ENCODE measurements around the gene DNAJC8. TPM values are rescaled to one million over a fixed set of nuclear protein-coding genes. Genes with fewer than 3 reads are reported as not detected.

DNAJC8 gene
- total RNA-seq, 1 experiment from 2014 or later: 57.6 TPM

- Mint-ChIP-seq H3K27me3 (ENCODE audit: unreplicated experiment) (no peaks in the 10 kb centered on the region), H3K4me1 (ENCODE audit: low read depth, unreplicated experiment) (no peaks in the 10 kb centered on the region), H3K36me3 (ENCODE audit: insufficient read depth, unreplicated experiment) (no peaks in the 10 kb centered on the region), H3K9me3 (ENCODE audit: low read depth, unreplicated experiment) (no peaks in the 10 kb centered on the region), H3K27ac (ENCODE audit: unreplicated experiment) (no peak overlapping the region), H3K4me3 (ENCODE audit: low read depth, unreplicated experiment) (no peak overlapping the region)
- BruUV-seq (replicated peaks): no TSS peak
- intact Hi-C loops (cut with micrococcal nuclease; ENCODE audit: unreplicated experiment): no loop called here
- CTCF ChIA-PET: interaction anchor here (0.6 to 1.4 kb wide), 2 partner anchors 57 to 1126 kb away, joined by 3 to 5 read pairs; no protein-coding TSS in a partner anchor
- TF ChIP-seq, protein P1, sequence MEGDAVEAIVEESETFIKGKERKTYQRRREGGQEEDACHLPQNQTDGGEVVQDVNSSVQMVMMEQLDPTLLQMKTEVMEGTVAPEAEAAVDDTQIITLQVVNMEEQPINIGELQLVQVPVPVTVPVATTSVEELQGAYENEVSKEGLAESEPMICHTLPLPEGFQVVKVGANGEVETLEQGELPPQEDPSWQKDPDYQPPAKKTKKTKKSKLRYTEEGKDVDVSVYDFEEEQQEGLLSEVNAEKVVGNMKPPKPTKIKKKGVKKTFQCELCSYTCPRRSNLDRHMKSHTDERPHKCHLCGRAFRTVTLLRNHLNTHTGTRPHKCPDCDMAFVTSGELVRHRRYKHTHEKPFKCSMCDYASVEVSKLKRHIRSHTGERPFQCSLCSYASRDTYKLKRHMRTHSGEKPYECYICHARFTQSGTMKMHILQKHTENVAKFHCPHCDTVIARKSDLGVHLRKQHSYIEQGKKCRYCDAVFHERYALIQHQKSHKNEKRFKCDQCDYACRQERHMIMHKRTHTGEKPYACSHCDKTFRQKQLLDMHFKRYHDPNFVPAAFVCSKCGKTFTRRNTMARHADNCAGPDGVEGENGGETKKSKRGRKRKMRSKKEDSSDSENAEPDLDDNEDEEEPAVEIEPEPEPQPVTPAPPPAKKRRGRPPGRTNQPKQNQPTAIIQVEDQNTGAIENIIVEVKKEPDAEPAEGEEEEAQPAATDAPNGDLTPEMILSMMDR (IDR thresholded peaks at IDR 0.05; ENCODE audit: unreplicated experiment): no peak
- no peak for DNase-seq
Measured at GRCh38 chr1:28161751-28162150, 71.1 kb downstream of the DNAJC8 start.

DNA sequence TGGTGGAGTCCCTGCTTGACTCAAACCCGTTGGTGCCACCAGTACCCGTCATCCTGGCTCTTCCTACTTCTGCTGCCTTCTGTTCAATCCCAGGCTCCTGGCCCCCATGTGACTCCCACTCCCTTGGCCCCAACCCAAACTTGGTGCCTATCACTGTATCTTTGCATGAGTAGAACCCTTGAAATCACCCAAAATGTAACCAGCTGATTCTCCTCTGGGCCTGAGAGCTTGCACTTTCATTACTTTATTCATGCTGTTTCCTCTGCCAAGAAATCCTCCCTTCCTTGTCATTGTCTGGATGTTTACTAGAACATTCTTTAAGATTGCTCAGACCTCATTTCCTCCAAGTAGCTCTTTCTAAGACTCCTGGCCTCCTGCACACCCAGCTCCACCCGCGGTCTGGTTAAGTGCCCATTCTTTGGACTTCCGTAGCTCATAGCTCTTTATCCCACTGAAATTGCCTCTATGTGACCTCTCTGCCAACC, 72.0 kb downstream of the DNAJC8 start:
- H3K4me3 Mint-ChIP-seq (ENCODE audit: low read depth, unreplicated experiment): no peak overlapping the region
- H3K27ac Mint-ChIP-seq (ENCODE audit: unreplicated experiment): no peak overlapping the region
- H3K36me3 Mint-ChIP-seq (ENCODE audit: insufficient read depth, unreplicated experiment): no peaks in the 10 kb centered on the region
- no peaks in the 10 kb centered on the region for H3K4me1 Mint-ChIP-seq (ENCODE audit: low read depth, unreplicated experiment)
- TF ChIP-seq, protein P1 (IDR thresholded peaks at IDR 0.05; ENCODE audit: unreplicated experiment): no peak
- no TSS peak for BruUV-seq (replicated peaks)
- CTCF ChIA-PET: interaction anchor here (0.5 kb wide), 1 partner anchor 290 kb away, joined by 3 read pairs; no protein-coding TSS in a partner anchor
- H3K27me3 Mint-ChIP-seq (ENCODE audit: unreplicated experiment): no peaks in the 10 kb centered on the region
- DNase-seq: no peak
- no peaks in the 10 kb centered on the region for H3K9me3 Mint-ChIP-seq (ENCODE audit: low read depth, unreplicated experiment)
- intact Hi-C loops (cut with micrococcal nuclease; ENCODE audit: unreplicated experiment): no loop called here

- H3K4me1 Mint-ChIP-seq (ENCODE audit: low read depth, unreplicated experiment): no peaks in the 10 kb centered on the region
- TF ChIP-seq, protein P1 (IDR thresholded peaks at IDR 0.05; ENCODE audit: unreplicated experiment): no peak
- CTCF ChIA-PET: interaction anchor here (0.6 kb wide), 1 partner anchor 12 kb away, joined by 3 read pairs; no protein-coding TSS in a partner anchor
- H3K4me3 Mint-ChIP-seq (ENCODE audit: low read depth, unreplicated experiment): no peak overlapping the region
- no peak overlapping the region for H3K27ac Mint-ChIP-seq (ENCODE audit: unreplicated experiment)
- H3K27me3 Mint-ChIP-seq (ENCODE audit: unreplicated experiment): no peaks in the 10 kb centered on the region
- H3K9me3 Mint-ChIP-seq (ENCODE audit: low read depth, unreplicated experiment): no peaks in the 10 kb centered on the region
- intact Hi-C loops (cut with micrococcal nuclease; ENCODE audit: unreplicated experiment): no loop called here
- no peaks in the 10 kb centered on the region for H3K36me3 Mint-ChIP-seq (ENCODE audit: insufficient read depth, unreplicated experiment)
- BruUV-seq (replicated peaks): no TSS peak
- DNase-seq: no peak
Measured at GRCh38 chr1:28159680-28160079, 73.1 kb downstream of the DNAJC8 start.

- H3K27ac Mint-ChIP-seq (ENCODE audit: unreplicated experiment): no peak overlapping the region
- TF ChIP-seq, protein P1 (IDR thresholded peaks at IDR 0.05; ENCODE audit: unreplicated experiment): no peak
- H3K4me1 Mint-ChIP-seq (ENCODE audit: low read depth, unreplicated experiment): no peaks in the 10 kb centered on the region
- no peaks in the 10 kb centered on the region for H3K9me3 Mint-ChIP-seq (ENCODE audit: low read depth, unreplicated experiment)
- no peaks in the 10 kb centered on the region for H3K27me3 Mint-ChIP-seq (ENCODE audit: unreplicated experiment)
- no peaks in the 10 kb centered on the region for H3K36me3 Mint-ChIP-seq (ENCODE audit: insufficient read depth, unreplicated experiment)
- intact Hi-C loops (cut with micrococcal nuclease; ENCODE audit: unreplicated experiment): no loop called here
- DNase-seq: no peak
- no TSS peak for BruUV-seq (replicated peaks)
- CTCF ChIA-PET: no interaction called here
- no peak overlapping the region for H3K4me3 Mint-ChIP-seq (ENCODE audit: low read depth, unreplicated experiment)
Measured at GRCh38 chr1:28159243-28159642, 73.6 kb downstream of the DNAJC8 start.

Measured in Calu3 (cell line).